Stimulated activated CD8-positive, alpha-beta memory T cell treated with anti-CD3 and anti-CD28 coated beads, Interleukin-4, amount 100 ng/mL, for 4 hours (primary cell): ENCODE results near the gene PALD1.

Experiments
- DNase-seq, 2 donors: peaks; one replicate each; pipeline ENCODE4 v3.0.0-alpha.2; 2020; ENCODE audit warnings: low read depth in 2 of 2, low spot score in 1 of 2

The PALD1 gene

DNA sequence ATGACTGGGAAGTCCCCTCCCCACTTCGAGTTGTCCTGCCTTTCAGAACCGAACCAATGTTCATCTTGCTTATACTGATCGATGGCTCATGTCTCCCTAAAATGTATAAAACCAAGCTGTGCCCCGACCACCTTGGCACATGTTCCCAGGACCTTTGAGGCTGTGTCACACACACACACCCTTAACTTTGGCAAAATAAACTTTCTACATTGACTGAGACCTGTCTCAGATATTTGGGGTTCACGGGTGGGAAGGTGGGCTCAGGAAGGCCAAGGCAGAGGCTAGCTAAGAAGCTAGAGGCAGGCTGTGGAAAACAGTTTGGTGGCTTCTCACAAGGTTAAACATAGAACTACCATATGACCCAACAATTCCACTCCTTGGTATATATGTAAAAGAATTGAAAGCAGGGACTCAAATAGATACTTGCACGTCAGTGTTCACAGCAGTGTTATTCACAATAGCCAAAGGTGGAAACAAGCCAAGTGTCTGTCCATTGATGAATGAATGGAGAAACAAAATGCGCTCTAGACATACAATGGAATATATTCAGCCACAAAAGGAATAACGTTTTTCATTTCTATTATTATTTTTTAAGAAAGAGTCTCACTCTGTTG, 108.6 kb downstream of the PALD1 start:
- DNase-seq, result no peak

GRCh38 chr10:70588255-70588654, 109.7 kb downstream of the PALD1 start:
- no peak for DNase-seq

- no peak for DNase-seq
These were observed 110.4 kb downstream of the PALD1 start for GRCh38 chr10:70588859-70589570.

DNA sequence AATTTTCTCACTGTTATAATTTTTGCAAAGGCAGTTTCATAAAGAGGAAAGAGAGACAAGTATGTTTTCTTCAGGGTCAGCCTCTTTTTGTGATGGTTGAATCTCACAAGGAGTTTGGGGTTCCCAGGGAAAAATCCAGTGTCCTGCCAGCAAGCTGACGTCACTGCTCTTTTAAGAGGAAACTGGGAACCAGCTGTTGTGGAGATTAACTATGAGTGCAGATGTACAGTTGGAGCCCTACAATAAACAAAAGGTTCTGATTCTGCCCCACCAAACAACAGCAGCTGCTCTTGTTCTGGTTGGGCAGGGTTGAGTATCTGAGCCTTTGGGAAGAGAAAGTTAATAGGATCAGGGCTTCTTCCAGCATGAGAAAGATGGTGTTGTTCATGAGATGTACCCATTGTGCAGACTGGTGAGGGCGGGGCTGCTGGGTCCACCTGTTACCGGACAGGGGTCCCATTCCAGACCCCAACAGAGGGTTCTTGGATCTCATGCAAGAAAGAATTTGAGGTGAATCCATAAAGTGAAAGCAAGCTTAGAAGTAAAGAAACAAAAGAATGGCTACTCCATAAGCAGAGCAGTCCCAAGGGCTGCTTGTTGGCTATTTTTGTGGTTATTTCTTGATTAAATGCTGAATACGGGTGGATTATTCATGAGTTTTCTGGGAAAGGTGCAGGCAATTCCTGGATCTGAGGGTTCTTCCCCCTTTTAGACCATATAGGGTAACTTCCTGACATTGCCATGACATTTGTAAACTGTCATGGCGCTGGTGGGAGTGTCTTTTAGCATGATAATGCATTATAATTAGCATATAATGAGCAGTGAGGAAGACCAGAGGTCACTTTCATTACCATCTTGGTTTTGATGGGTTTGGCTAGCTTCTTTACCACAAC, 111.4 kb downstream of the PALD1 start:
- no peak for DNase-seq

DNA sequence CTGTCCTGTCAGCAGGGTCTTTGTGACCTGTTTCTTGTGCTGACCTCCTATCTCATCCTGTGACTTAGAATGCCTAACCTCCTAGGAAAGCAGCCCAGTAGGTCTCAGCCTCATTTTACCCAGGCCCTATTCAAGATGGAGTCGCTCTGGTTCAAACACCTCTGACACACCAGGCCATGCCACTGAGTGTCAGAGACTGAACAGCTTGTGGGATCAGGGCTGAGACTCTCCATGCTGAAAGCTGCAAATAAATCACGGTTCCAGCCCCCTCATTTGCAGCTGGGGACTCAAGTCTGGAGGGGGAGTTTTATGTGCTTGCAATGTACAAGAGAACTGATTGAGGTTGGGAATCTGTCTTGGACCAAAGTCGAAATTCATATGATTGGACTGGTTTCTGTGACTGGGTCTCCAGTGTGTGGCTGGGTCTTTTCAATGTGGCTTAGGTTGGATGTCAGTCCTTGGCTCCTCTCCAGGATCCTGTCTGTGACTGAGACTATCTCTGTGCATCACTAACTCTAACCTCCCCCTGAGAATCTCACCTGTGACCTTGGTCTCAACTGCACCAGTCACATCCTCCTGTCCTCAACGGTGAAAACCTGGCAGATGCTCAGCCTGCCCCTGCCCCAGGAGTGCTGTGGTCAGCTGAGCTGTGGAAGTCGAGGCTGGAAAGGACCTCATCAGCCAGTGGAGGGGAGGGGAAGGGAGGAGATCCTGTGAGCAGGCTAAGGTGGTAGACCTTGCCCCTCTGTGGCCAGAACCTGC, 112.3 kb downstream of the PALD1 start:
- DNase-seq, result no peak

DNA sequence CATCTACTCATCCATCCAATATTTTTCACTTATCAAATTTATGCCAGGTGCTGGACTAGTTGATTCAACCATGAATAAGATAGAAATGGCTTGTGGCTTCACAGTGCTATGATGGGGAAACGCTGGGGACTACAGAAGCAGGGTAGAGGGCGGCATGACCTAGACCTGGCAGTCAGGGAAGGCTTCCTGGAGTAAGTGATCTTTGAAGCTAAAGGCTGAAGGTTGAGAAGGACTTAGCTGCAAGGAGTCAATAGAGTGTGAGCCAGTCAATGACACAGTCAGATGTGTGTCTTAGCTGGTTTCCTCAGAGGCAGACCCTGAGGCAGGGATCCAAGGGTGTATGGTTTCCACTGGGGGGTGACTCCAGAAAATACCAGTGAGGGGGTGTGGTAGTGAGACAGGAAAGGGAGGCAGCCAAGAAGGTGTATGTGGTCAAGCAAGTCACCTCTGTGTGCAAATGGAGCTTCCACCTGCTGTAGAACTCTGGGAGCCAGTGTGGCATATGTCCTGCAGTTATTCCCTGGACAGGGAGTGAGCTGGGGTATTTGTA, 113.7 kb downstream of the PALD1 start:
- DNase-seq, result no peak

DNA sequence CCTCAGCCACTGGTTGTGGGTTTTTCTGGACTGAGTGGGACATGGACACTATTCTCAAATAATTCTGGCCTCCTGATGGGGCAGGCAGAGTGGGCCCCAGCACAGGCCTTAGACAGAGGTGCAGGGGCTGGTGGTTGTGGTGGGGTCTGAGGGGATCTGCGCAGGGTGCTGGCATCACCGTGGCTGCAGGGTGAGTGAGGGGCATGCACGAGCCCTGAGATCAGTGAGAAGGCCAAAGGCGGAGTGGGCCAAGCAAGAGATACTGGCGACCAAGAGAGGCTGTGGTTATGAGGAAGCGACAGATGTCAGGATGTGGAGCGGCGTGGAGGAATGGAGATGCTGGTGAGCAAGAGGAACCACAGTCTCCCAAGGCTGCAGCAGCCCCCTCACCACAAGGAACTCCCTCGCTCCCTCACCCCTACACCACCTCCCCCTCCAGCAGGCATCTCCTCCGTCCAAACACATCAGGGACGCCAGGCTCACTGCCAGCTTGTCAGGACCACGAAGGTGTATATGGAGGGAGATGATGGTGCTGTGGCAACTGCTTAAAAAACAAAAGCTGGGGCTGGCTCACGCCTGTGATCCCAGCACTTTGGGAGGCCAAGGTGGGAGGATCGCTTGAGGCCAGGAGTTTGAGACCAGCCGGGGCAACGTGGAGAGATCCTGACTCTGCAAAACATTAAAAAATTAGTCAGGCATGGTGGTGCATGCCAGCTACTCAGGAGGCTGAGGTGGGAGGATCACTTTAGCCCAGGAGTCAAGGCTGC, 114.4 kb downstream of the PALD1 start:
- DNase-seq, result no peak

- no peak for DNase-seq
These were observed 114.9 kb downstream of the PALD1 start for GRCh38 chr10:70593513-70593890.

DNA sequence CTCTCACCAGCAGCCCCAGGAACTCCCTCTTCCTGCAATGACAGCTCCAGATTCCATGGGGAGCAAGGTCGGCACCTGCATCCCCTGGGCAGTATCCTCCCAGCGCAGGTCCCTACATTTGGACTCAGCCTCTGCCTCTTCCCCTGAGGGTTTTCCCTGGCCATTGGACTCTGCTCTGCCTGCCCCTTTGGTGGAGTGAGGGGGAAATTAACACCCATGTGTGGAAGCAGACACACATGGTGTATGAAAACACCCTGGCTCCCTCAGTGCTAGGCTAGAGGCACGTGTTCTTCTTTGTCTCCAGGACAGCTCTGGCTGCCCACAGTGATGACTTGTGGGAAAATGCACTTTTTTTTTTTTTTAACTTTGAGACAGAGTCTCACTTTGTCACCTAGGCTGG, 115.6 kb downstream of the PALD1 start:
- no peak for DNase-seq

DNA sequence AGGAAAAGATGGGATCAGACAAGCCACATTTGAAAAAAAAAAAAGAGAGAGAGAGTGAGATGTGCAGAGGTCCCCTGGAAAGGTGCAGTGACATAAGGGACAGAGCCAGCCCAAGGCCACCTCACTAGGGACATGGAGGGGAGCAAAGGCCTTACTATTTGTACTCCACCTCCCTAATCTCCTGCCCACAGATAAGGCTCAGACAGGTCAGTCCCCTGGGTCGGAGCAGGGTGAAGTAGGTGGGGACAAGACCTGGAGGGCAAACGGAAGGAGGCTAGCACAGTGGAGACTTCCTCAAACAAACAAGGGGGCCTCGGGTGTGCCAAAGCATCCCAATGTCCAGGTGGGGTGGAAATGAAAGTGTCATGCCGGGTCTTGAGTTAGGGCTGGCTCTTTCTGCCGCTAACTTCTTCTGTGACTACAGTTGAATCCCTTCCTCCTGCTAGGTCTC, 117.0 kb downstream of the PALD1 start:
- no peak for DNase-seq

GRCh38 chr10:70596110-70596798, 117.7 kb downstream of the PALD1 start:
- no peak for DNase-seq

DNA sequence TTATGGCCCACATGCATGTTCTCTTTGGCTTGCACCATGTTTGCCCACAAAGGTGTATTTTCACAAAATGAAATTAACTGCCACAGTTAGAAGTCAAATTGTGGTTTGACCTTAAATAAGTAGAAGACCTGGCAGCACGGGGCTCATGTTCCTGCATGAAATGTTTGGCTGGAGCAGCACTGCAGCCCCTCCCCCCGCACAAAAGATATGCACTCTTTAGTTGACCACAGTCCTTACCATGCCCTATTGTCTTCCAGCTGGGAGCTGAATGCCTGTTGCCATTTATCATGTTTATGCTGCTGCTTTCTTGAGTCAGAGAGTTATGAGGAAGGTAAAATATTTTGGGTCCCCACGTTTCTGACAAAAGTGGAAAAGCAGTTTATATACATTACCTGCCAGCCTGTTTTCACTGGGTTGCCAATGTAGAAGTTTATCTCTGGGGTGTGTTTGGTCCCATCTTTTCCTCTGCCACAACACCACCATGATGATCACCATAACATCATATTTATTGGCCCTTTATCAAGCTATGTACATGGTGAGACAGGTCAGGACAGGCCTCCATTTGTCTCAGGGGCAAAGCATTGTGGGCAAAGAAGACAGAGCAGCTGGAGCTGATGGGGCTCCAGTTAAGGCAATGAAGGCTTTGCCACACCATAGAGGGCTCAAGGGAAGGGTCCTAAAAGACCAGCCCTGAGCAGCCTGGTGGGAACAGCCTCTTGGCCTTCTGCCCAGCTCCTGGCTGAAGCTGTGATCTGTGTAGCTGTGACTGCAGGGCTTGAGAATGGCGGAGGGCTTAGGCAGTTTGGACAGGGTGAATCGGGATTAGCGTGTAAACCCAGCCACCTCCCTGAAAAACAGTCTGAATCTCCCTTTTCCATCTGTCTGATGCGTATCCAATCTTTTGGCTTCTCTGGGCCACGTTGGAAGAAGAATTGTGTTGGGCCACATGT, 118.6 kb downstream of the PALD1 start:
- no peak for DNase-seq

- DNase-seq, result no peak
These were observed 119.6 kb downstream of the PALD1 start for GRCh38 chr10:70597856-70598815.

GRCh38 chr10:70598857-70599295, 120.3 kb downstream of the PALD1 start:
- DNase-seq, result no peak

- DNase-seq, result no peak
These were observed 120.8 kb downstream of the PALD1 start for GRCh38 chr10:70599319-70599718.

DNA sequence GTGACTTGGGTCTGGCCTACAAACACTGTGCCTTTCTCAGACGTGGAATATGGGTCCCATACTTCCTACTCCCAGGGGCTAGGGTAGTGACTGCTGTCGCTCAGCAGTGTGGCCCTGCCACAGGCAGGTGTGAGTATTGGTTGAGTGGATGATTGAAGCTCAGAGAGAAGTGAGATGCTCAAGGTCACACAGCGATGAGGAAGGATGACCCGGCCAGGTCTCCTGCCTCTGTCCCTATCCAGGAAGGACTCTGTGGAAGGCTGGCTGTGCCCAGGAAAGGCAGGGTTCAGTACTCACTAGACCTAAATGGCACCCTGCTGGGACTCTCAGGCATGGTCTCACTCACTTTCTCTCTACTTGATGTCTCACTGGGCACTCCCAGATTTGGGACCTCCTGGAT, 121.2 kb downstream of the PALD1 start:
- no peak for DNase-seq
